Mucosa of stomach (tissue), 1 donor: ENCODE measurements around the gene MRPS18B.

Experiments
- H3K27me3 ChIP-seq: one replicate; pipeline ENCODE4 v1.7.0; 2013; ENCODE audit warnings: mild to moderate bottlenecking, low read length; ENCODE audit not compliant: control insufficient read depth, insufficient read depth
- H3K36me3 ChIP-seq: one replicate; pipeline ENCODE4 v1.7.0; 2013; ENCODE audit warnings: low read length; ENCODE audit not compliant: control insufficient read depth, insufficient read depth
- H3K4me1 ChIP-seq: one replicate; pipeline ENCODE4 v1.7.0; 2013; ENCODE audit warnings: mild to moderate bottlenecking, low read length; ENCODE audit not compliant: control insufficient read depth, insufficient read depth
- H3K4me3 ChIP-seq: one replicate; pipeline ENCODE4 v1.7.0; 2013; ENCODE audit warnings: low read length
- H3K9ac ChIP-seq: one replicate; pipeline ENCODE4 v1.7.0; 2013; ENCODE audit warnings: mild to moderate bottlenecking, low read length, moderate library complexity
- H3K9me3 ChIP-seq: one replicate; pipeline ENCODE4 v1.7.0; 2013; ENCODE audit warnings: mild to moderate bottlenecking, low read length, moderate library complexity; ENCODE audit not compliant: control insufficient read depth
- donor health status: Pancreatic carcinoma.

MRPS18B gene

GRCh38 chr6:30617565-30618269 lies at the start of gene MRPS18B:
MRPS18B (plus strand) TSS chr6:30617840; CDS start chr6:30617866, 26 bp downstream.
- Histone ChIP-seq H3K4me3 (peak within 1 kb of the TSS; percentile 99), H3K4me1 (peaks cover 31% of the 10 kb centered on the region), H3K9me3 (no peaks in the 10 kb centered on the region), H3K9ac (peak within 1 kb of the TSS; percentile 100), H3K36me3 (peaks cover 20% of the 10 kb centered on the region), H3K27me3 (no peaks in the 10 kb centered on the region)

- Histone ChIP-seq H3K9ac (no peak overlapping the region), H3K4me1 (peaks cover 18% of the 10 kb centered on the region), H3K36me3 (no peaks in the 10 kb centered on the region), H3K9me3 (no peaks in the 10 kb centered on the region), H3K4me3 (no peak overlapping the region), H3K27me3 (no peaks in the 10 kb centered on the region)
Observed at GRCh38 chr6:30568245-30568644, 49.4 kb upstream of the MRPS18B start.

- Histone ChIP-seq H3K4me1 (peaks cover 30% of the 10 kb centered on the region), H3K36me3 (no peaks in the 10 kb centered on the region), H3K4me3 (peak overlapping the region; percentile 32), H3K9ac (peak overlapping the region; percentile 70), H3K27me3 (no peaks in the 10 kb centered on the region), H3K9me3 (no peaks in the 10 kb centered on the region)
Observed at GRCh38 chr6:30570263-30570662, 47.4 kb upstream of the MRPS18B start.

GRCh38 chr6:30570740-30571074 lies 46.9 kb upstream of the MRPS18B start:
- H3K4me3 ChIP-seq, result peak overlapping the region; percentile 32
- H3K9me3 ChIP-seq, result no peaks in the 10 kb centered on the region
- peak overlapping the region; percentile 70 for H3K9ac ChIP-seq
- H3K4me1 ChIP-seq, result peaks cover 30% of the 10 kb centered on the region
- no peaks in the 10 kb centered on the region for H3K36me3 ChIP-seq
- no peaks in the 10 kb centered on the region for H3K27me3 ChIP-seq

- Histone ChIP-seq H3K36me3 (no peaks in the 10 kb centered on the region), H3K4me1 (peaks cover 30% of the 10 kb centered on the region), H3K4me3 (peak within 1 kb of the TSS; percentile 68), H3K9ac (peak within 1 kb of the TSS; percentile 86), H3K9me3 (no peaks in the 10 kb centered on the region), H3K27me3 (no peaks in the 10 kb centered on the region)
Observed at GRCh38 chr6:30571075-30571761, 46.4 kb upstream of the MRPS18B start, which contains the start of gene ABCF1. ABCF1 (plus strand) TSS chr6:30571442; CDS start chr6:30571488, 46 bp downstream.

- peak overlapping the region; percentile 86 for H3K9ac ChIP-seq
- no peaks in the 10 kb centered on the region for H3K36me3 ChIP-seq
- no peaks in the 10 kb centered on the region for H3K9me3 ChIP-seq
- H3K4me3 ChIP-seq, result peak overlapping the region; percentile 68
- no peaks in the 10 kb centered on the region for H3K27me3 ChIP-seq
- H3K4me1 ChIP-seq, result peaks cover 30% of the 10 kb centered on the region
Observed at GRCh38 chr6:30571762-30572082, 45.9 kb upstream of the MRPS18B start.

- peaks cover 30% of the 10 kb centered on the region for H3K4me1 ChIP-seq
- no peaks in the 10 kb centered on the region for H3K27me3 ChIP-seq
- H3K36me3 ChIP-seq, result no peaks in the 10 kb centered on the region
- peak overlapping the region; percentile 86 for H3K9ac ChIP-seq
- H3K9me3 ChIP-seq, result no peaks in the 10 kb centered on the region
- H3K4me3 ChIP-seq, result peak overlapping the region; percentile 68
Observed at GRCh38 chr6:30572148-30572547, 45.5 kb upstream of the MRPS18B start.

GRCh38 chr6:30573113-30573512 lies 44.5 kb upstream of the MRPS18B start:
- Histone ChIP-seq H3K9ac (no peak overlapping the region), H3K36me3 (peaks cover 3% of the 10 kb centered on the region), H3K4me3 (no peak overlapping the region), H3K4me1 (peaks cover 30% of the 10 kb centered on the region), H3K9me3 (no peaks in the 10 kb centered on the region), H3K27me3 (no peaks in the 10 kb centered on the region)

- peaks cover 12% of the 10 kb centered on the region for H3K36me3 ChIP-seq
- H3K4me3 ChIP-seq, result no peak overlapping the region
- H3K9me3 ChIP-seq, result no peaks in the 10 kb centered on the region
- H3K27me3 ChIP-seq, result no peaks in the 10 kb centered on the region
- peaks cover 11% of the 10 kb centered on the region for H3K4me1 ChIP-seq
- no peak overlapping the region for H3K9ac ChIP-seq
Observed at GRCh38 chr6:30578051-30578450, 39.6 kb upstream of the MRPS18B start.

GRCh38 chr6:30583921-30584320 lies 33.7 kb upstream of the MRPS18B start:
- peaks cover 38% of the 10 kb centered on the region for H3K36me3 ChIP-seq
- H3K27me3 ChIP-seq, result no peaks in the 10 kb centered on the region
- H3K4me1 ChIP-seq, result no peaks in the 10 kb centered on the region
- no peaks in the 10 kb centered on the region for H3K9me3 ChIP-seq
- no peak overlapping the region for H3K4me3 ChIP-seq
- no peak overlapping the region for H3K9ac ChIP-seq

- Histone ChIP-seq H3K27me3 (no peaks in the 10 kb centered on the region), H3K4me1 (no peaks in the 10 kb centered on the region), H3K9me3 (no peaks in the 10 kb centered on the region), H3K4me3 (no peak overlapping the region), H3K9ac (no peak overlapping the region), H3K36me3 (peaks cover 31% of the 10 kb centered on the region)
Observed at GRCh38 chr6:30589754-30590358, 27.8 kb upstream of the MRPS18B start.

GRCh38 chr6:30590509-30590908 lies 27.1 kb upstream of the MRPS18B start:
- peaks cover 25% of the 10 kb centered on the region for H3K36me3 ChIP-seq
- no peak overlapping the region for H3K9ac ChIP-seq
- H3K27me3 ChIP-seq, result no peaks in the 10 kb centered on the region
- no peak overlapping the region for H3K4me3 ChIP-seq
- H3K4me1 ChIP-seq, result no peaks in the 10 kb centered on the region
- no peaks in the 10 kb centered on the region for H3K9me3 ChIP-seq
